Embryonic facial prominence (tissue), 1 donor: ENCODE results near the gene BBS4.
"Not testable (repeated sequence)": the region's sequence is repeated elsewhere in the genome, so short reads cannot be mapped to it uniquely, and the experiment has no call there.

Source experiments
- DNase-seq: peaks from one replicate; pipeline ENCODE4 v3.0.0-alpha.2; 2016; ENCODE audit errors: extremely low spot score

Gene BBS4

DNA sequence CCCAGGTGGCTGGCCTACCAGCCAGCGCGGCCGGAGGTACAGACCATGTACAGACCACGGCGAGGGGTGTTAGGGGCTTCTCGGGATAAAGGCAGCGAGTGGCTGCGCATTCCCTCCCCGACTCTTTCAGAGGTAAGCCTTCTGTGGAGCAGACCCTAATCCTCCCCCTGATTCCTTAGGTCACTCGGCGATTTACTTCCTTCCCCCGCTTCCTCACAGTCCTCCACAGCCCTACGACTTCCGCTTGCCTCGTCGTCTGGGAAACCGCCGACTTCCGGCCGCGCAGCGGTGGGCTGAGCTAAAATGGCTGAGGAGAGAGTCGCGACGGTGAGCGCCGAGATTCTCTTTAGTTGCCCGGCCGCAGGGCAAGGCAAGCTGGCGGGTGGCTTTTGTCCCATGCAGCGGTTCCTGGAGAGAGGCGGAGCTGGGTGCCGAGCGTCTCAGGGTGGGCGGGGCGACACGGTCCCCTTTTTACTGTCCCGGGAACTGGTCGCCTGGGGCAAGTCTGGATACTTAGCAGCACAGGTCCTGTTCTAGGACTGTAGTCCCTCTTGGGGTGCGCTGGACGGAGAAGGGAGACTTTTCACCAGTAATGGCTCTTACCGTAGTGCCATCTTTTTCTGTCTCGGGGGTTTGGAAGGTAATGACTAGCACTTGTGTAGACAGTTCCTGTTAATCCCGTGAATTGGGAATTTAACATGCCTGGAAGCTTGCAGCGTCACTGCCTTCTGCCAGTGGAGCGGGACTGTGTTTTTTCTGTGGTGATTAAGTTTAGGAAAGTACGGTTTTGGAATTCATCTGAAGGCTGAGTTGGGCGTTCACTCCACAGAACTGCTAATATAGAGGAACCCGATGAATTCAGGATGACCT, at the start of gene BBS4, which contains the start of gene HIGD2B:
Gene BBS4 (plus strand): TSS at position 283 of the 870 bp plus-strand sequence. CDS start 21 bp downstream, at position 304.
Gene HIGD2B (minus strand): TSS at position 258 of the 870 bp plus-strand sequence. CDS start 9,808 bp downstream, outside the sequence.
- peak; percentile 91 for DNase-seq

DNA sequence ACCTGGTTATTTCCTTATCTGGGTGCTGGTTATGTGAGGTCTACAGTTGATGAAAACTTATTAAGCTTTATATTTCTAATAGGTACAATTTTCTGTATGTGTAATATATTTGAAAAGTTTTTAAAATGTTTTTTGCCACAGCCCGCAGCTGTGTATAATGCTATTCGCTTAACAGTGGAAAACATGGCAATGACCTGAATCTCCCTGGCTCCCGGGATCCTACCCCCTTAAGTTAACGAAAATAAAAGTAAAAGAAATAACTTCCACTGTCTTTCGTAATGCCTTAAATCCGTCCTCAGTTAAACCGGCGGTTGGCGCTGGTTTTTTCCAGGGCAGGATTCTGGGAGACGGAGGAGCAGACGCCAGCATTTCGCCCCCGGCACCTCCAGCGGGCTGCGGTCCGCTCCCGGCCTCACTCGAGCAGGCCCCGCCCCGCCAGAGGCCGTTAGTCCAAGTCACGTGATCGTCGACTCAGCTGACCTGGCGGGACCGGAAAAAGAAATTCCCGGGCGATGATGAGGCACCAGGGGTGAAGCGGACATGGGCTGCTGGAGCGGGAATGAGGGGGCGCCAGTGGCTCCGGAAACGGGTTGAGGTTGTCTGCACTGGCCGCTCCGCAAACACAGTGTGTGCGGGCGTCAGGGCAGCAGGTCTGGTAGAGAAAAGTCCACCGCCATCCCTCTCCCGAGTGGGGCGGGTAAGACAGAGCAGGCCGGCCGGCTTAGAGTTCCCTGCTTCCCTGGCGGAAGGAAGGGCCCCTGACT, 49.3 kb upstream of the BBS4 start:
- not testable (repeated sequence) for DNase-seq

- not testable (repeated sequence) for DNase-seq
These were observed 46.1 kb upstream of the BBS4 start for GRCh38 chr15:72639759-72640483.

DNA sequence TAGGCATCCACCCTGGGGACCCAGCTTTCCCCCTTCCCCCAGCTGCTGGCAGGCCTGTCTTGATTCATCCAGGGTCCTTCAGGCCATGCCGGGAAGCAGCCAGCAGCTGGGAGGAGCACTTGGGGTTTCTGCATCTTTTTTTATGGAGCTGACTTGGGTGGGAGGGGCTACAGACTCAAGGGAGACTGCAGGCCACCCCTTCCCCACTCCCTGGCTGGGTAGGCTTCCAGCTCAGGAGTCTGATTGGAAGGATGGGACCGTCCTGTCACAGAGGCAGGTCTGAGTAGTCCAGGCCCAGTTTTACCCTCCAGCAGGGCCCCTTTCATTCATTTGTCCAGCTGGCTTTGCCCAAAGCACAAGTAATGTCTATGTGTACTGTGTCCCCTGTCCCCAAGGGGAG, 43.7 kb upstream of the BBS4 start:
- DNase-seq: not testable (repeated sequence)

- not testable (repeated sequence) for DNase-seq
These were observed 37.3 kb upstream of the BBS4 start for GRCh38 chr15:72648631-72649253.

- not testable (repeated sequence) for DNase-seq
These were observed 31.6 kb upstream of the BBS4 start, which contains the start of gene GOLGA6B for GRCh38 chr15:72654397-72654796. Gene GOLGA6B (plus strand): TSS chr15:72654697. CDS start chr15:72654738, 41 bp downstream.

GRCh38 chr15:72656014-72656413, 30.0 kb upstream of the BBS4 start:
- not testable (repeated sequence) for DNase-seq

- not testable (repeated sequence) for DNase-seq
These were observed 24.9 kb upstream of the BBS4 start for GRCh38 chr15:72661081-72661480.

DNA sequence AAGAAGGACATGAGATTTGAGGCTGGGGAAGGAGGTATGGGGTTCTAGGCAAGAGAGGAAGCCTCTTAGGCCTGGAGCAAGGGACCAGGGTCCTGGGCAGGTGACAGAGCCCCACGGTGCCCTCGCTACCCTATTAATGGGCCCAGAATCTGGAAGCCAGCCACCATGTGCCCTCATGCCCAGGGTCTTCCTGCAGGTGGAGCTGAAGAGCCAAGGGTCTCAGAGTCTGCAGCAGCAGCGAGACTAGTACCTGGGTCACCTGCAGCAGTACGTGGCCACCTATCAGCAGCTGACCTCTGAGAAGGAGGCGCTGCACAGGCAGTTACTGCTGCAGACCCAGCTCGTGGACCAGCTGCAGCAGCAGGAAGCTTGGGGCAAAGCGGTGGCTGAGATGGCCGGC, 22.1 kb upstream of the BBS4 start:
- not testable (repeated sequence) for DNase-seq

DNA sequence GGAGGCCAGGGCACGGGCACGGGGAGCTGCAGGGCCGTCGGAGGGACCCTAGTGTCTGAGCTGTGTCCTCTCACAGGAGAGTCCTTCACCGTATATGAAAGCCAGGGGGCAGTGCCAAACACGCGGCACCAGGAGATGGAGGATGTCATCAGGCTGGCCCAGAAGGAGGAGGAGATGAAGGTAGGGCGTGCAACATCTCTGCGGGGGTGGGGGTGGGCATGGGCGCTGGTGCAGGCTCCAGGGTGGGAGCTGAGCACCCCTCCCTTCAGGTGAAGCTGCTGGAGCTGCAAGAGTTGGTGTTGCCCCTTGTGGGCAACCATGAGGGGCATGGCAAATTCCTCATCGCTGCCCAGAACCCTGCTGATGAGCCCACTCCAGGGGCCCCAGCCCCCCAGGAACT, 20.3 kb upstream of the BBS4 start:
- not testable (repeated sequence) for DNase-seq

GRCh38 chr15:72669803-72670202, 16.2 kb upstream of the BBS4 start:
- not testable (repeated sequence) for DNase-seq

GRCh38 chr15:72670656-72671352, 15.2 kb upstream of the BBS4 start:
- DNase-seq: not testable (repeated sequence)

DNA sequence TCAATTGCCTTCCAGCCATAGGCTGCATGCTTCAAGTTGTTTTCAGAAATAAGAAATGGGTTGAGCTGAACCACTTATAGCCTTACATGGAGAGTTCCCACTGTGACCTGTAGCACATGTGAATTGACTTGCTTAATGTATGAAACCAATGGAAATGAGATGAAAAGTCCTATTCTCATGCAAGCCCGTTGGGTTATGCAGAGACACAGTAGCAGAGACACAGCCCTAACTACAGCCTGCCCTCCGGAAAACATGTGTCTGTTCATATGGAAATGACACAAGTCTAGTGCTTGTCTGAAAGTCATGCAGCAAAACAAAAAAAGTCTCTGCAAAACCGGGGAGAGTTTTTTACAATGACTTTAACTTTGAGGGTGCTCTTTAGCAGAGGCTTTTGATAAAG, 14.5 kb upstream of the BBS4 start:
- DNase-seq: no peak

GRCh38 chr15:72676838-72677237, 9.2 kb upstream of the BBS4 start:
- no peak for DNase-seq

- no peak for DNase-seq
These were observed 5.1 kb upstream of the BBS4 start for GRCh38 chr15:72680931-72681330.

DNA sequence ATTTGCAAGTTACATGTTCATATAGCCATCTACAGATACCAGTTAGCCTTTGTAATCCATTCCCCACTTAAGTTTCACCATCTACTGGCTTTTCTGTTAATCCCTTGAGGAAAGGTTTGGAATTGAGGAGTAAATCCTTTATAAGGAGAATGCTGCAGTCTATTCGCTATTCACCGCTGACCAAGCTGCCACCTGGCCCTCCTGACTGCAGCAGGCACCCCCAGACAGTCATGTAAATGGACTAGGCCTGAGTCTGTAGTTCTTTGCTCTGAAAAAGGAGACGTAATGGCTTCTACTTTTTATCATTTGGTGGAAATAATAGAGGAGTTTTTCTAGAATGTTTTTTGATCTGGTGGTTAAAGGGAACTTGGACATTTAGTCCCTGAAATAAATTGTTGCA, 3.2 kb upstream of the BBS4 start:
- DNase-seq: no peak

DNA sequence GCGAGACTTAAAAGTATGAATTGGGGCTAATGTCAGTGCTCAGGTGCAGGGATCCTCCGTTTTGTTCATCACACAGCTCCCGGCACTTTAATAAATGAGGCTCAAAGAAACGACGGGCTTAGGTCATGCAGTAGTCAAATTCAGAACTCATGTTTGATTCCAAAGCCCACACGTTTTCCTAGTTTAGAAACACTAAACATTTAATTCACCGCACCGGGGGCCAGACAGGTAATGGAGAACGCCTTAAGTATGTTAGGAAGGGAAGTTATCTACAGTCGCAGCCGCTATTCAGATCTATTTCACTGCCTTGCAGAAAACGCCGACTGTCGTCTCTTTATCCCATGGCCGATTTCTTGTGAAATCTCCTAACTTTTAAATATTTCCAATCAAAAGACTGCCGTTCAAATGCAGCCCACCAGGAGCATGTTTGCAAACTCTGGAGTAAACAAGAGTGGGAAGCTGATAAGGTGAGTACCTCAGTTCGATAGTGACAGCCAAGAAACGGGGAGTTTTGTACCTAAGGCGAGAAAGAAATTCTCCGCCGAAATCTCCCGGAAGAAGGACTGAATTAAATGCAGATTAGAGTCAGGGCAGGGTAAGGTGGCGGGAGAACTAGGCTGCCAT, 594 bp upstream of the BBS4 start:
- DNase-seq: no peak

GRCh38 chr15:72688697-72689096, 2.7 kb downstream of the BBS4 start:
- DNase-seq: no peak

DNA sequence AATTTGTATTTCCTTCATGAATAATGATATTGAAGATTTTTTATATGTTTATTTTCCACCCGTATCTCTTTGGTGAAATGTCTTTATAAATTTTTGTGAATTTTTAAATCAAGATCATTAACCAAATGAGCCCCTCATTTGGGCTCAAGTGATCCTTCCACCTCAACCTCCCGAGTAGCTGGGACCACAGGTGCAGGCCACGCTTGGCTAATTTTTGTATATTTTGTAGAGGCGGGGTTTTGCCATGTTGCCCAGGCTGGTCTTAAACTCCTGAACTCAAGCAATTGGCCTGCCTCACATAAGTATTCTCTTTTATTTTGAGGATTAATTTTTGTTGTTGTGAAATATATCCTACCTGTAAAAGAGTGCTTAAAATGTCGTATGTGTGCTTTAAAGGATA, 4.9 kb downstream of the BBS4 start:
- DNase-seq: no peak

DNA sequence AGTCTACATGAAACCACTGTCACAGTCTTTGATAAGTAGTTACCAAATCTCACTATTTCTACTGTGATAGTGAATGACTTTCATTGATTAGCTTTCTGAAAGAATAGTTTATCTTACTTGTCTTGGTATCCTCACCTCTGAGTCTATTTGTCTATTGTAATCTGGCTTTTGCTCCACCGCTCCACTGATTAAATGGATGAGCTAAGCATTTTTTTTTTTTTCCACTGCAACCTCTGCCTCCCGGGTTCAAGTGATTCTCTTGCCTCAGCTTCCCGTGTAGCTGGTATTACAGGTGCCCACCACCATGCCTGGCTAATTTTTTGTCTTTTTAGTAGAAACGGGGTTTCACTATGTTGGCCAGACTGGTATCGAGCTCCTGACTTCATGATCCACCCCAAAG, 12.9 kb downstream of the BBS4 start:
- DNase-seq: no peak
